Cardiac muscle cell (in vitro differentiated cells and primary cell): Measurements from ENCODE around the gene L3MBTL4. TPM values are rescaled to one million over a fixed set of nuclear protein-coding genes. Genes with fewer than 3 reads are reported as not detected.

Source experiments
- DNase-seq, 2 donors: peaks; one replicate each; pipeline versions ENCODE4 v3.0.0 to v3.0.0-alpha.2; 2010 to 2017; ENCODE audit warnings: low read depth in 1 of 2, low spot score in 1 of 2
- H3K27ac ChIP-seq: fragments of 200-600 bp; sonication (generic); 2 replicates; pipeline ENCODE4 v1.5.1; 2016
- H3K27me3 ChIP-seq: fragments of 200-600 bp; sonication (generic); 2 replicates; pipeline ENCODE4 v1.6.0; 2016; ENCODE audit warnings: control low read depth
- H3K36me3 ChIP-seq: fragments of 200-600 bp; sonication (generic); 2 replicates; pipeline ENCODE4 v1.5.1; 2016; ENCODE audit warnings: control low read depth
- H3K4me1 ChIP-seq: fragments of 200-600 bp; sonication (generic); 2 replicates; pipeline ENCODE4 v1.8.1; 2017; ENCODE audit warnings: low read depth, mild to moderate bottlenecking, mixed run types
- H3K4me3 ChIP-seq: fragments of 200-600 bp; sonication (generic); 2 replicates; pipeline ENCODE4 v1.5.1; 2016; ENCODE audit warnings: mild to moderate bottlenecking
- H3K9me3 ChIP-seq: fragments of 200-600 bp; sonication (generic); 2 replicates; pipeline ENCODE4 v1.5.1; 2017; ENCODE audit warnings: low read depth, mild to moderate bottlenecking, control low read depth
- CTCF ChIP-seq: IDR thresholded peaks from 2 replicates; pipeline ENCODE4 v1.5.1; 2012; ENCODE audit warnings: low read depth, mild to moderate bottlenecking, low read length
- polyA plus RNA-seq: library from polyadenylated mRNA; unstranded; fragments of >200 nt; fragmentation: Nextera tagmentation; extraction: Ambion mirVana; gene quantifications from 2 replicates; pipeline ENCODE4 v1.2.1, GENCODE V29; 2016
- total RNA-seq: library from RNA; depleted of rRNA; stranded (reverse); fragments of >200 nt; gene quantifications from 2 replicates; pipeline ENCODE4 v1.2.3, GENCODE V29; 2016

The L3MBTL4 gene
- total and polyA plus RNA-seq, 2 experiments from 2014 or later, result 4.4 to 7.7 TPM

DNA sequence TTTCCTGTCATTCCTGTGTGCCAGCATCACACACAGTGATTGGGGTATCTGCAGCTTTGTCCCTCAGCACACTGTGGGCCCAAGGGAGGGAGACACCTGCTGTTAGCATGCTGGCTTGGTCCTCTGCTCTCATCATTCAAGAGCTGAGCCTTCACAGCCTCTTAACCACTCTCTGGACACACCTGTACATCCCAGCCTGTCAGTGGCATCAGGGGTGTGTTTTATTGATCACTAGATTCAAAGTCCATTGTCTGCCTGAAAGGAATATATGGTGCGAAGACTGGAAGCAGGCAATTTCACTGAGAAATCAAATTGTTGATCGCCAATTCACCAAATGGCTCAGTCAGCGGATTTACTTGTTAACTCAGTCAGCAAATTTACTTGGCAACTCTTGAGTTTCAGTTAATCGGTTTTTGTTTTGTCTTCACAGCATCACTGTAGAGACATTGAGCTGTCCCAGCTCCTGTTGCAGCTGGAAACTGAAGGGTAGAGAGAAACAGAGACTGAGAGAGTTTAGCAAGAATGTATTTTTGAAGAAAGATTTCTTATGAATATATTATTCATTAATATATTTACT, 463.1 kb downstream of the L3MBTL4 start:
- DNase-seq, result no peak

GRCh38 chr18:5948781-5949180, 465.9 kb downstream of the L3MBTL4 start:
- H3K4me3 ChIP-seq, result no peak overlapping the region
- no peak for DNase-seq
- H3K27ac ChIP-seq, result no peak overlapping the region
- TF ChIP-seq CTCF, result no peak
- no peaks in the 10 kb centered on the region for H3K36me3 ChIP-seq
- no peaks in the 10 kb centered on the region for H3K9me3 ChIP-seq
- H3K4me1 ChIP-seq, result no peaks in the 10 kb centered on the region
- H3K27me3 ChIP-seq, result no peaks in the 10 kb centered on the region

More for the DNA sequence above, 463.1 kb downstream of the L3MBTL4 start:
- no peak overlapping the region for H3K27ac ChIP-seq
- no peaks in the 10 kb centered on the region for H3K9me3 ChIP-seq
- no peak for TF ChIP-seq CTCF
- H3K27me3 ChIP-seq, result no peaks in the 10 kb centered on the region
- H3K36me3 ChIP-seq, result no peaks in the 10 kb centered on the region
- H3K4me3 ChIP-seq, result no peak overlapping the region
- H3K4me1 ChIP-seq, result no peaks in the 10 kb centered on the region

- Histone ChIP-seq H3K36me3 (no peaks in the 10 kb centered on the region), H3K9me3 (no peaks in the 10 kb centered on the region), H3K4me1 (no peaks in the 10 kb centered on the region), H3K27me3 (no peaks in the 10 kb centered on the region), H3K27ac (no peak overlapping the region), H3K4me3 (no peak overlapping the region)
- DNase-seq, result no peak
- TF ChIP-seq CTCF, result no peak
These were observed 466.5 kb downstream of the L3MBTL4 start for GRCh38 chr18:5948237-5948636.

GRCh38 chr18:5944448-5944847, 470.3 kb downstream of the L3MBTL4 start:
- H3K4me3 ChIP-seq, result no peak overlapping the region
- no peaks in the 10 kb centered on the region for H3K4me1 ChIP-seq
- no peak for TF ChIP-seq CTCF
- H3K27ac ChIP-seq, result no peak overlapping the region
- no peaks in the 10 kb centered on the region for H3K27me3 ChIP-seq
- no peaks in the 10 kb centered on the region for H3K9me3 ChIP-seq
- H3K36me3 ChIP-seq, result no peaks in the 10 kb centered on the region
- DNase-seq, result no peak

DNA sequence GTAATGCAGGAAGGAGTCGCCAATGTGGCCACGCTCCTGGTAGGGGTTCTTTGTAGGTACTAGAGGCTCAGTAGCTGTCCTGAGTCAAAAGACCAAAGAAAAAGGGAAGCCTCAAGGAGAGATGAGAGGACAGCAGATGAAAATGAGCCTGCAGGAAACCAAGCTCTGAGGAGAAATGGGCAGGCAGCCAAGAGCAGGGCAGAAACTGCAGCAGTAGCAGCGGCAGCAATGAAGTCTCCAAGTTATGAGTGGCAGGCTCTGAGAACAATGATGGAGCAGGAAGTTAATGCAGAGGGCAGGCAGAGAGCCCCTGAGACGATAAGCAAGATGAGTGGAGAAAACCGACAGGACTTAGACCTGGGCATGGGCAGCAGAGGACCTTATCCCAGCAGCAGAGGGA, 471.2 kb downstream of the L3MBTL4 start:
- Histone ChIP-seq H3K27me3 (no peaks in the 10 kb centered on the region), H3K36me3 (no peaks in the 10 kb centered on the region), H3K9me3 (no peaks in the 10 kb centered on the region), H3K4me1 (no peaks in the 10 kb centered on the region), H3K27ac (no peak overlapping the region), H3K4me3 (no peak overlapping the region)
- peak; percentile 27 to 29 for DNase-seq
- TF ChIP-seq CTCF, result no peak
